ENCODE results near the gene SLC12A8.

The SLC12A8 gene

DNA sequence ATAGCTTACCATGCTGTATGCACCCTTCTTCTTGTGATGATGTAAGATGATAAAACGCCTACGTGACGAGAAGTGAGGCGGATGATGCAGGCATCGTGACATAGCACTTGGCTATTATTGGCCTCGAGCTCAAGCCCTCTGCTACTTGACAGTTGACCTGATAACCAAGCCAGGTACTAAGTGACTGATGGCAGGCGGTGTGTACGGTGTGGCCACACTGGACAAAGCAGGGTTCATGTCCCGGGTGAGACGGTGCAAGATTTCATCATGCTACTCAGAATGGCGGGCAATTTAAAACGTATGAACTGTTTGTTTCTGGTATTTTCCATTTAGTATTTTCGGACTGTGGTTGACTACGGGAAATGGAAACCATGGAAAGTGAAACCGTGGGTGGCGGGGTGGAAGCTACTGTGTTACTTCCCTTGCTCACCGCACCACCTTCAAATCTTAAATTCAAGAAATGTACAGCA is 57.7 kb downstream of the SLC12A8 start:
- DNase-seq (ENCODE audit: low read depth in 2 of 2) = no peak

DNA sequence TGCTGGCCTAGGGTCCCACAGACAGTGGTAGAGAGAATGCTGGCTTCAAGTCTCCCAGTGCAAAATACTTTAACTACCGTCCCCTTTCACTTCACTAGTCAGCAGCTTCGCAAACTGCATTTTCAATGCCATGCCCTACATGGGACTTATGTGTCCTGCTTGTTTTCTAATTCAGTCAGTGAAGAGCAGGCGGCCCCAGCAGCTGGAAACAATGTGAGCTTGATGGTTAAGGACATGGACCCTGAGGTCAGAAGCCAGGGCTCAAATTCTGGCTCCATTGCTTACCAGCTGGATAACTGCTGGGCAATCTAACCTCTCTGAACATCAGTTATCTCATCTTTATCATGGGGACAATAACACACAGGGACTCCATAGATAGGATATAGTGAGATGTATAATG is 58.4 kb downstream of the SLC12A8 start:
- DNase-seq (ENCODE audit: low read depth in 2 of 2) = no peak

DNA sequence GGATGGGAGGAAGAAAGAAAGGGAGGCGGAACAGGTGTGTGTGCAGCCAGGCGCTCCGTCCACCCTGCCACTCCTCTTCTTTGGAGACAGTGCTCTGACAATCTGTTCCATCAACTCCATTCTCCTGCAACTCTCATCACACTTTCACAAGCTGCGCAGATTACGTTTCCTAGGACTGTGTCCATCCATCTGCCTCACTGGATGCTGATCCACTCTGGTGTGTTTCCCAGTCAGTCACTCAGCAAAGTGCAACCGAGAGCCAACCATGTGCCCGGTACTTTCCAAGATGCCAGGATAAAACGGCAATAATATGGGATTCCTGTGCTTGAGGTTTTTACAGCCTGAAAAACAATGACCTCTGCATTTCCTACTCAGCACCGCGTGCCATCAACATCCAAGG is 59.6 kb downstream of the SLC12A8 start:
- no peak for DNase-seq (ENCODE audit: low read depth in 2 of 2)

DNA sequence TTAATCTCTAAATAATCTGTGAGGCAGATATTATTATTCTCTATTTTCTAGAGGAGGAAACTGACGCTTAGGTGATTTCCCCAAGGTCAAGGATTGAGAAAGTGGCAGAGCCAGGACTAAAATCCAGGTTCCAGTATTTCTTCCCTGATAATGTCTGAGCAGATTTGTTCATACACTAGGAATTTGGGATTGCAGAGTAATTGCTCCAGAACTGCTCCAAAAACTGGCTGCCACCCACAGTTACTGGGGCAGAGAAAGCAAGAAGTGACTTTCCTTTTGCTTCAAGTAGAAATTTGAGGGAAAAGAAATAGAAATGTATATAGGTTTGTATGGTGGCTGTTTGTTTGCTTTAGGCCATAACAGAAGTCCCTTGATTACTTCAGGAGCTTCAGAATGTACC is 60.6 kb downstream of the SLC12A8 start:
- no peak for DNase-seq (ENCODE audit: low read depth in 2 of 2)

DNA sequence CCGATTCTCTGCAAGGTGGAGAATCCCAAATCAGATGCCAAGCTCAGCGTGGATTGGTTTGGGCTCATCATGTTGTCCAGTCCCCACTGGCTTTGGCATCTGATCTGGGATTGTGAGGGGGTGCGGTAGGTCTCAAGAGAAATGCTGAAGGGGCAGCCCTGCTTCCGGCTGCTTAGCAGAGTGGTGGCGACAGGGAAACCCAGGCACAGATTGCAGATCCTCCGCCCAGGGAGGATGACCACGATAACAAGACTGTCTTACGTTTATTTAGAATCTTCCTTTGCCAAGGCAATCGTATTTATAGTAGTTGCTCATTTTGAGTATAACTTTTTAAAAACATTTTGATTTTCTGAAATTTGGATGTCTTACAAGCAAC is 61.1 kb downstream of the SLC12A8 start:
- no peak for DNase-seq (ENCODE audit: low read depth in 2 of 2)

DNA sequence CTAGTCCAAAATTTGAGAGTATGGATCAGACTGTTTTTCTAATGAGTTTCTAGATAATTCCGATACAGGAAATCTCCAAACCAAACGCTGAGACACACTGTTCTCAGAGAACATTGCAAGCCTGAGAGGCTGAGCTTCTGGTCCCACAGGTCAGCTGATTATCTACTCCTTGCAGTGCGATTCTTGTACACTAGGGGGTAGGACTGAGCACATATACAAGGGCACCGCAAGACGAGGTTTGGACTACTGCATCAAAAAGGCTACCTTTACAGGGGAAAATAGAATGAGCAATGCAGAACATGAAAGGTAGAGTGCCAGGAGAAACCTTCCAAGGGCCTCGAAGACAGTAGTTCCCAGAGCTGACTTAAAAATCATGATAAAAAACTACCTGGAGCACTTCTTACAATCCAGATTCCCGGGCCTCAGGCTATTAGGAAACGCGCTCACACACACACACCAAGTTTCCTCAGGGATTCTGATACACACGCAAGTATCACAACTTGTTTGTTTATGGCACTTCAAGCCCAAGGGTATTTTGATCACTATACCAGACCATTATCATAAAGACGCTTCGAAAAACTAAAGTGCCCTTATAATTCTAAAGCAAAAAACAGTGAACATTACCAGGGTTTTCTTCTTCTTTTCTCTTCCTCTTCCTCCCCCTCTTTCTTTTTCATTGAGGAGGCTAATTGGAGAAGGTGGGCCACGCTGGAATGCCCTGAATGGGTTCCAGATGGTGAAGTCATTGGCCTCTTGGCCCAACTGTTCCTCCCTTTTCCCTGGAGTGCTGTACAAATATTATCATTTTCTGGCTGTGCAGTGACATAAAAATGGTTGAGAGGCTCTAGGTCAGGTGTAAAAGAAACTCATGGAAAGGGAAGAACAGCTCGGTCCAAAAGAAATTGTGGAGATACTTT is 61.8 kb downstream of the SLC12A8 start:
- DNase-seq (ENCODE audit: low read depth in 2 of 2) = peak in 1 of 2 donors; percentile 48

DNA sequence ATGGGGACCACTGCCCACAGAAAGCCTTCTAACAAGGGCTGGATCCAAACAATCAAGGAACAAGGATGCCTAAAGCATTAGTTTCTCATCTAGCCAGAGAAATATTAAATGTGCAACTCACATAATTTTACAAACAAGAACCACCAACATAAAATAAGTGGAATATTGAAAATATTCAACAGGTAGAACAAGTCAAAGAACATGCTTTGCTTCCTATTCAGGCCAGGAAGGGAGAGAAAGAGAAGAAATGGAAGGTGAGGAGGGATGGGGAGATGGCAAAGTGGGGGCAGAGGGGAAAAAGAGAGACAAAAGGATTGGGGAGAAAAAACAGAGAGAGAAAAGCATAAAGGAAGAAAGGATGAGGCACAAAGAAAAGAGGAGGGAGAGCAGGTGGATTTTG is 63.1 kb downstream of the SLC12A8 start:
- no peak for DNase-seq (ENCODE audit: low read depth in 2 of 2)

DNA sequence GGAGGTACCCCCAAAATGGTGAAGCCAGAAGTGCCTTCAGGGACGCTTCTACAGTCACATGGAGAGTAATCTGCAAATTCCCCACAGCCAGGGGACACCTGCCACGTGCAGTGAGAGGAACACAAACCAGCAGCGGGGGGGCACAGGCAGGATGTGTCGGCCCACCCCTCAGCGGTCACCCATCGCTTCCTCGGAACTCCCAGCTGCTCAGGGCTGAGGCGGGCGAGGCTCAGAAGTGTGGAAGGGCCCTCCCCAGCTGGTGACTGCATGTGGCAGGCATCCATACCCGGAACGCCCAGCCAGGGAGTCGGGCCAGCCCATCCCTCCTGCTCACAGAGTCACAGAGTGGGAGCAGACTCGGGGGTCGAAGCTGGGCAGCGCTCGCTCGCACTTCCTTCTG is 63.7 kb downstream of the SLC12A8 start:
- DNase-seq (ENCODE audit: low read depth in 2 of 2) = no peak

DNA sequence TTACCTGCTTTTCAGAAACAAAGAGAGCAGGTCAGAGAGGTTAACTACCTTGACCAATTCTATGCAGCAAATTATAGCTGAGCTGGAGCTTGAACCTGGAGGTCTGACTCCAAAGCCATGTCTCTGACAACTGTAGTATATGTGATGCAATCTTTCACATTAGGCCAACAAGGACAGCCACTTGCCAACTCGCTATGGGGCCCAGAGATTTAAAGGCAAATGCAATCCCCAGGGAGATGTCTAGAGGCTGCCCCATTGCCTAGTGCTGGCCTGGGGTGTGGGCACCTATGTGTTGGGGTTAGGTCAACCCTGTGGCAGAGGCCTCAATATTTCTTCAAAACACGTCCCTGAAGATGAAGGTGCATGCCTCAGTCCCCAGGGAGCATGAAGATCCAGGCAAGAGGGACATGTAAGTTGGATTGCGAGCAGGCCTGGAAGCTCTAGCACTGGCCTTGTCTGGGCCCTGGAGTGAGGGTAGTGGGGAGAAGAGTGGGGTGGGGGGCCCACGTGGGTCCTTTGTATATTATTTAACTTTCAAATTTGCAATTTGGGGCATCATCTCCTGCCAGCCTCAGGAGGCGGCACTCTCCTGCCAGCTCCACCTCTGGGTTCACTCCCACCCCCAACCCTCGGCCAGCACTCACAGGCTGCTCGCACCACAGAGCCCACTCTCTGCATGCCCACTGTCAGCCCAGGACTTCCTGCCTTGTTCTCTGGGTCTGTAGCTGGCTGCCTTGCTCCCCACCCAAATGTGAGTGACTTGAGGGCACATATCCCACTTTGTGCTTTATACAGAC is 64.3 kb downstream of the SLC12A8 start:
- no peak for DNase-seq (ENCODE audit: low read depth in 2 of 2)

DNA sequence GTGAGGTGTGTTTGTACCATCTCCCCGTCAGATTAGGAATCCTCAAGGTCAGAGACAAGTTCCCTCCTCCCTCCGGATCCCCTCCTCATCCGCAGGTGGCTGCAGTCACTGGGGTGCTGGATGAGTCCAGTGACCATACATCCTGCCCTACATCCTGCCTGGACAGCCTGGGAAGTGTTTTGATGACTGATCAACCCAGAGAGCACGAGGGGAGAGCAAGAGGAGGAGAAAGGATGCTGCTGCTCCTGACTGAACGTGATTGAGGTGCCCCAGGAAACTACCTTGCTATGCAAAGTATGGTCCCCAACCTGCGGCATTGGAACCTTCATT is 65.1 kb downstream of the SLC12A8 start:
- DNase-seq (ENCODE audit: low read depth in 2 of 2) = no peak

DNA sequence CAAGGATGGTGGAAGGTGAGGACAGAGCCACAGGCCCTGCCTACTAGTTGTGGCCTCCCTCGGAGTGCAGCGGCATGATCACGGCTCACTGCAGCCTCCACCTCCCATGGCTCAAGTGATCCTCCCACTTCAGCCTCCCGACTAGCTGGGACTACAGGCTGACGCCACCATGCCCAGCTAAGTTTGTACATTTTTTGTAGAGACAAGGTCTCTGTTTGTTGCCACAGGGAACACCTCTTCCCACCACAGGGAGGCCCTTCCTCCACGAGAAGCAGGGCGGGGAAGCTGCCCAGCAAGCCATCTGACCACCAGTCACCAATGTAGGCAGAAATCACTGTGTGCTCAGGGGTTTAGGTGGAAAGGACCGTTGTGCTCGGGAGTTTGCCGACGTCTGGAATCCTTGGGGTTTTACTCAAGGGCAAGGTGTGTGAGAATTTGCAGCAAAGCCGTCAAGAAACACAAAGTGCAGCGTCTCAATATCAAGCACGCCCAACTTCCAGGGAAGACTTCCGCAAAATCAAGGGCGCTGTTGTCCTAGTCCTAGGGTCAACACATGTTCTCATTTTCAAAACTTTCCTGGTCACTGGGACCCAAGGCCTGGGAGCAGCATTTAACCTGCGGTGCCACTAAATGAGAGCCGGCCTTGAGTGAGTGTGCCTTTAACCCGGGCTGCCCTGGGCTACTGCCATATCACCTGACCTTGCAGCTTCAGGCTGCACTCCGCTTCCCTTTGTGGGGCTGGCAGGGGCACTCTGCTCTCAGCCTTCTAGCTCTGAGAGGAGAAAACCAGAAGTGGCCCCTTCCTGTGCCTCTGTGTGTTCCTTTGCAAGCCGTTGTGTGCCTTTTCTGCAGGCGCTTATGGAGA is 65.7 kb downstream of the SLC12A8 start:
- DNase-seq (ENCODE audit: low read depth in 2 of 2) = no peak

DNA sequence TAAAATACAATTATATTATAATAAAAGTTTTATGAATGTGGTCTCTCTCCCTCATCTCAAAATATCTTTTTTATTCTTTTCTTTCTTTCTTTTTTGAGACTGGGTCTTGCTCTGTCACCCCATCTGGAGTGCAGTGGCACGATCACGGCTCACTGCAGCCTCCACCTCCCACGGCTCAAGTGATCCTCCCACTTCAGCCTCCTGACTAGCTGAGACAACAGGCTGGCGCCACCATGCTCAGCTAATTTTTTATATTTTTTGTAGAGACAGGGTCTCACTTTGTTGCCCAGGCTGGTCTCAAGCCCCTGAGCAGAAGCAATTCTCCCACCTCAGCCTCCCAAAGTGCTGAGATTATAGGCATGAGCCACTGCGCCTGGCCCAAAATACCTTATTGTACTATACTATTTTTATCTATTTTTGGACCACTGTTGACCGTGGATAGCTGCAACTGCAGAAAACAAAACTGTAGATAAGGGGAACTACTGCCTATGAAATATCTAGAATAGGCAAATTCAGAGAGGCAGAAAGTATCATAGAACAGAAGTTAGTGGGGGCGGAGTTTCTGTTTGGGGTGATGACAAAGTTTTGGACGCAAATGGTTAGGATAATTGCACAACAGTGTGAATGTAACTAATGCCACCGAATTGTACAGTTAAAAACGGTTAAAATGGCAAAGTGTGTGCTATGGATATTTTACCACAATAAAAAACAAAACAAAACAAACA is 66.6 kb downstream of the SLC12A8 start:
- DNase-seq (ENCODE audit: low read depth in 2 of 2) = no peak

DNA sequence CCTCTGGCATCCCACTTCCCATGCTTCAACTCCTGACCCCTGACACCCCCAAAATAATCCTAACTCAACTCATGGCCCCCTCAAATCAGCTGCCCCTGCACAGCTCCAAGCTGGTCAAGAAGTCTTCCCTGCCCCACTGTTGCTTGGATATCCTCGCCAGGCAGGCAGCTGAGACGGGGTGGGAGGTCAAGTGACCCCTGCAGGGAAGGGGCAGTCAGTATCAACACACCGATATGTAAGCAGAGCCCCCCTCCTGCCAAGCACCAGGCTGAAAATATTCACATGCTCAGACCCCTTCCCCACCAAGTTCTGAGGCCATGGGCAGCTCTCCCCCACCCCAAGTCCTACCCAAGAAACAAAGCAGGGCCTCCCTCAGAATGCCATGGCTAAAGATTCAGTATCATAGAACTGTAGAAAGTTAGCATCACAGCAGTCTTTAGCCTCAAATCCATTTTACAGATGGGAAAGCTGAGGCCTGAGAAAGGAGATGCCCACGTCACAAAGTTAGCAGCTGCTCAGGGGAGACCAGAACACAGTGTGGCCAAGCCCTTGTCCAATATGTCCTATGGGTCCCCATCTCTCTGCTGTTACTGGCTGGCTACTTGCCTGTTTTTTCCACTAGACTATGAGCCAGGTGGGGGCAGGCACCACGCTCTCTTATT is 67.8 kb downstream of the SLC12A8 start:
- DNase-seq (ENCODE audit: low read depth in 2 of 2) = no peak

DNA sequence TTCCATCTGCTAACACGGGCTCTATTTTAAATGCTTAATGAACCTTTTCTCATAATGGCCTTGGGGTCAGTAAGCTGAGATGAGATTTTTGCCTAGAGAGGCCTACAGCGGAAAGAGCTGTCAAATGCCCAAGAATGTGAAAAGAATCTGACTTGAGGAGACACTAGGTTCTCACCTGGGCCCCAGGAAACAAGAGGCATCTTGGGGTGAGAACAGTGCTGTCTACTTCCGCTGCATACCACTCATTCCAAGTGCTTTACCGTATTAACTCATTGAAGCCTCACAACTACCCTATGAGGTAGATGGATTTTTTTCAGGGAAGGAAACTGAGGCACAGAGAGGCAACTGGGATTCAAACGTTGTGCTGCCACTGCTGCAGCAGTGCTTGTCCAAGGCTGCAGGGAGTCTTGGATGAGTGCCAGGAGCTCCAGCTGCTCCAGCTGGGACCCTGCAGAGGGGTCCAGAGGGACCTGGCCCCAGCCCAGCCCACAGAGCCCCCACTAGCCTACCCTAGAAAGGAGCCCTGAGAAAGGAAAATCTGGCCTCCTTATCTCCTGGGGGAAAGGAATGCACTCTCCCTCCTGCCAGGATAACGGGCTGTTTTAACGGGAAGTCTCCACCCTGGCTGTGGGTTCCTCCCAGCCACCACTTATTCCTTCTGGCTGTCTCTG is 68.4 kb downstream of the SLC12A8 start:
- DNase-seq (ENCODE audit: low read depth in 2 of 2) = no peak

DNA sequence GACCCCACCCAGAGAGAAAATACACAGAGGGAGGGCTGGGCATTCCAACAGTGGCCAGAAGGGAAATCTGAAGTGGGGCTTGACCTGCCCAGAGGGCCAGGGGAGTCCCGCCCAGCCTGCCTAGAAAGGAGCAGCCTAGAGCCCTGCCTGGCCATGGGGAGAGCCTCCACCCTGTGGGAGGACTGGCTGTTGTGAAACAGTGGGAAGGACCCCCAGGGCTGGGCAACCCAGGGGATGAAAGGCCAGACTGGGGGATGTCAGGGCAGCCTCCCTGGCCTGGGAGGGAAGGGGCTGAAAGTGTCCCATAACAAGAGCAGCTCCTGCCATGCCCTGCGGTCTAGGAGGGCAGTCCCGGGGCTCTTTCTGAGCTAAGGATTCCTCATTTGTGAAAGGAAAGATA is 69.0 kb downstream of the SLC12A8 start:
- no peak for DNase-seq (ENCODE audit: low read depth in 2 of 2)

DNA sequence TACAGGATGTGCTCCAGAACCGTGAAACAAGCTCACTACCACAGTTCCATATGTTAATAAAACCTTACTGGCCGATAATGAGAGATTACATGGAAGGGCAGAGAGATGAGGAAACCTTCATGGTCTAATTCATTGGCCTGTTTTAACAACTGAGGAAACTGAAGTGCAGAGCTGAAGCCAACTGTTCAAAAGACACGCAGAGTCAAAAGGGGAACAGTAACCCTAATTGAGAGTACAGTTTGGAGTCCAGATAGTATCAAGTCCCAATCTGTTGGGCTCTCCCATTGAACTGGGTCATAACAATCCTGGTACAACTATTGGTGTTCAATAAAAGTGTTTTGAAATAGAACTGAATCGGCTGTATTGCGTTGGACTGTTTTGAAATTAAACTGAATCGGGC is 69.6 kb downstream of the SLC12A8 start:
- no peak for DNase-seq (ENCODE audit: low read depth in 2 of 2)

DNA sequence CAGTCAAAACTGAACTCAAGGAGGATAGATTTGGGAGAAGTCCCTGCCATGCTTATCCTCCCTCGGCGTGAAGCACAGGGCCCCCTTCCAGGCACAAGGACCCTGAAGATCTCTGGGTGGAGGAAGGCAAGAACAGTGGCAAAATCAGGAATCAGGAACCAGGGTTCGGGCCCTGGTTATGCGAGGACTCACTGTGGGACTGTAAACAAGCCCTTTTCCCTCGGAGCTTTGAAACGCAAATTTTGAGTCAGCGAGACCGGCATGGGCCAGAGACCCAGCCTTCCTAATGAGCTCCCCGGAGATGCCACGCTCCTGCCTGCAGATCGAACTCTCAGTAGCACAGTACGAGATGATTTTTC is 70.1 kb downstream of the SLC12A8 start:
- DNase-seq (ENCODE audit: low read depth in 2 of 2) = no peak

DNA sequence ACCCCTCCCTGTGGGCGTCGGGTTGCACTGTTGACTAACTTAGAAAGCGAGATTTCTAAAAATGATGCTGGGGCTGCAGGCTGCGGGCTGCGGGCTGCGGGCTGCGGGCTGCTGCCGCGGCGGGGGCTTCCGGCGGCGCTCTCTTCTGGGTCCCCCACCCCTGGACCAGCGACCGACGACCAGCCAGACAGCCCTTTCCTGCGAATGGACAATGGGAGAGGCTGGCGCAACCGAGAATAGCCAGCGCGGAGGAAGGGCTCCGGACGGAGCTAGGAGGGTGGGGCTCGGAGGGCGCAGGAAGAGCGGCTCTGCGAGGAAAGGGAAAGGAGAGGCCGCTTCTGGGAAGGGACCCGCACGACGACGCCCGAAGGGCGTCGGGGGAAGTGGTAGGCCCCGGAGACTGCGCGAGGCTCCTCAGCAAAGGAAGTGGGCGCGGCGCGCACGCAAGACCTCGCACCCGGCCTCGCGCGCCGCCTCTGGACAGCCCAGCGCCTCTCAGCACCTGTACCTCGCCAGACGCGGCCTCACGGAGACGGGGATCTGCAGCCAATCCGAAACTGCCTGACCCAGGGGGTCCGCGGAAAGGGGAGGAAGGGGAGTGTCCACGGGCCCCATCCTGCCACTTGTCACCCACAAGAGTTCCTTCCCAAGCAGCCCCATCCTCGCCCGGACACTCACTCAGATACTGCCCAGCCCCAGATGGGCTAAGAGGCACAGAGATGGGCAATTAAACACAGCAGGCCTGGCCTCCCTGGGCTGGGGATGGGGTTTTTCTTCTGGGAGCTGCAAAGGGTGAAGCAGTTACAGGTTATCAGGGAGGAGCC is 70.7 kb downstream of the SLC12A8 start:
- peak; percentile 69 to 75 for DNase-seq (ENCODE audit: low read depth in 2 of 2)

DNA sequence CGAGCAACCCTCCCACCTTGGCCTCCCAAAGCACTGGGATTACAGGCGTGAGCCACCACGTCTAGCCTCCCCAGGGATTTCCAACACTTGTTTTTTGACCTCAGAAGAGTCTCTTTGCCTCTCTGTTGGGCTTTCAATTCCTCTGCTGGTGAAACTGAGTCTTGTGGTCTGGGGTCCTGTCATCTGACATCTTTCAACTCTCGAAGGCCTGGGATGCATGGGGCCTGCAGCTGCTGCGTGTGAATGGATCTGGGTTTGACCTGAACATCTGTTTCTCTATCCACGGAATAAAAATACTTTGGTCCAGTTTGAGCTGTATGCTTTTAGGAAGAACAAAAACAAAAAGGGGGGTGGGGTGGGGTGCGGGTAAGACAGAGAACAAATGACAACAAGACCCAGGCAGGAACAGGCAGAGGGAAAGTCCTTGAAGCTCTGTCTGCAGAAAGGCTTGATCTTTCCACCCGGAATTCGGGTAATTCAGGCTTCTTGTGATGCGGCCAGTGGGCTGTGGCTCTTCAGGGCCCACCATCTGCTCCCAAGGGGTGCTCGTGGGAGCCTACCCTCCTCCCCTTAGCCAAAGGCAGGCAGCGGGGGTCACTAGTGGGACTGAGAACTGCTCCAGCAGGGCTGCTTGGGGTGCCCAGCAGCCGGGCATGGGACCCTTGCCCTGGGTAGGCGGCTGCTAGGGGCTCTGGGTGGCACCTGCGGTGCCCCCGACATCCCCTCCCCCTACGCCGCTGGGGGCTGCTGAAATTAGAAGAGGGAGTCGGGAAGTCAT is 71.5 kb downstream of the SLC12A8 start:
- DNase-seq (ENCODE audit: low read depth in 2 of 2) = no peak
